ENCODE data around the gene SPEG.

Gene SPEG

GRCh38 chr2:219446689-219447088, 12.0 kb downstream of the SPEG start:
- no peak for DNase-seq (ENCODE audit: low spot score)
- in situ Hi-C loops (cut with MboI; ENCODE audit: low sequenced_read_pairs, unreplicated experiment): no loop called here
- no peak for TF ChIP-seq CTCF (IDR thresholded peaks at IDR 0.05; ENCODE audit: borderline replicate concordance, control extremely low read depth, extremely low read depth, insufficient read depth, missing control alignments)

- DNase-seq (ENCODE audit: low spot score): no peak
- TF ChIP-seq CTCF (IDR thresholded peaks at IDR 0.05; ENCODE audit: borderline replicate concordance, control extremely low read depth, extremely low read depth, insufficient read depth, missing control alignments): no peak
- in situ Hi-C loops (cut with MboI; ENCODE audit: low sequenced_read_pairs, unreplicated experiment): no loop called here
These were observed 12.8 kb downstream of the SPEG start for GRCh38 chr2:219447242-219448098.

- no peak for DNase-seq (ENCODE audit: low spot score)
- no peak for TF ChIP-seq CTCF (IDR thresholded peaks at IDR 0.05; ENCODE audit: borderline replicate concordance, control extremely low read depth, extremely low read depth, insufficient read depth, missing control alignments)
- in situ Hi-C loops (cut with MboI; ENCODE audit: low sequenced_read_pairs, unreplicated experiment): no loop called here
These were observed 13.6 kb downstream of the SPEG start for GRCh38 chr2:219448099-219448775.

GRCh38 chr2:219448776-219449341, 14.2 kb downstream of the SPEG start:
- no peak for DNase-seq (ENCODE audit: low spot score)
- in situ Hi-C loops (cut with MboI; ENCODE audit: low sequenced_read_pairs, unreplicated experiment): no loop called here
- no peak for TF ChIP-seq CTCF (IDR thresholded peaks at IDR 0.05; ENCODE audit: borderline replicate concordance, control extremely low read depth, extremely low read depth, insufficient read depth, missing control alignments)

- DNase-seq (ENCODE audit: low spot score): no peak
- TF ChIP-seq CTCF (IDR thresholded peaks at IDR 0.05; ENCODE audit: borderline replicate concordance, control extremely low read depth, extremely low read depth, insufficient read depth, missing control alignments): no peak
- in situ Hi-C loops (cut with MboI; ENCODE audit: low sequenced_read_pairs, unreplicated experiment): no loop called here
These were observed 15.0 kb downstream of the SPEG start for GRCh38 chr2:219449609-219450008.

- no peak for DNase-seq (ENCODE audit: low spot score)
- TF ChIP-seq CTCF (IDR thresholded peaks at IDR 0.05; ENCODE audit: borderline replicate concordance, control extremely low read depth, extremely low read depth, insufficient read depth, missing control alignments): no peak
- in situ Hi-C loops (cut with MboI; ENCODE audit: low sequenced_read_pairs, unreplicated experiment): no loop called here
These were observed 17.2 kb downstream of the SPEG start for GRCh38 chr2:219451661-219452360.
